Hepatocyte (in vitro differentiated cells): Measurements from ENCODE around the gene USP30. TPM values are rescaled to one million over a fixed set of nuclear protein-coding genes. Genes with fewer than 3 reads are reported as not detected.
"Not testable (repeated sequence)": the region's sequence is repeated elsewhere in the genome, so short reads cannot be mapped to it uniquely, and the experiment has no call there.

Source experiments
- DNase-seq: peaks from one replicate; pipeline ENCODE4 v3.0.0-alpha.2; 2016; ENCODE audit warnings: low spot score
- H2AFZ ChIP-seq: fragments of 200-600 bp; sonication (generic); 2 replicates; pipeline ENCODE4 v1.6.0; 2016; ENCODE audit warnings: antibody characterized with exemption, mild to moderate bottlenecking
- H3K27ac ChIP-seq: fragments of 200-600 bp; sonication (generic); 2 replicates; pipeline ENCODE4 v1.5.1; 2016; ENCODE audit warnings: mild to moderate bottlenecking
- H3K27me3 ChIP-seq: fragments of 200-600 bp; sonication (generic); 2 replicates; pipeline ENCODE4 v1.6.1; 2016
- H3K36me3 ChIP-seq: fragments of 200-600 bp; sonication (generic); replicated peaks from 2 replicates; pipeline ENCODE4 v1.5.1; 2016; ENCODE audit warnings: low read depth; ENCODE audit not compliant: insufficient read depth
- H3K4me1 ChIP-seq: fragments of 200-600 bp; sonication (generic); 2 replicates; pipeline ENCODE4 v1.5.1; 2016; ENCODE audit warnings: mild to moderate bottlenecking, moderate library complexity; ENCODE audit not compliant: insufficient read depth
- H3K4me2 ChIP-seq: fragments of 200-600 bp; sonication (generic); 2 replicates; pipeline ENCODE4 v1.6.0; 2016
- H3K4me3 ChIP-seq: fragments of 200-600 bp; sonication (generic); 2 replicates; pipeline ENCODE4 v1.5.1; 2016; ENCODE audit warnings: mild to moderate bottlenecking
- H3K79me2 ChIP-seq: fragments of 200-600 bp; sonication (generic); 2 replicates; pipeline ENCODE4 v1.6.0; 2017; ENCODE audit warnings: mild to moderate bottlenecking
- H3K9me2 ChIP-seq: fragments of 200-600 bp; sonication (generic); replicated peaks from 2 replicates; pipeline ENCODE4 v1.6.0; 2017; ENCODE audit warnings: mild to moderate bottlenecking; ENCODE audit not compliant: insufficient read depth
- H3K9me3 ChIP-seq: fragments of 200-600 bp; sonication (generic); 2 replicates; pipeline ENCODE4 v1.5.1; 2016; ENCODE audit warnings: low read depth, mild to moderate bottlenecking
- H4K20me1 ChIP-seq: fragments of 200-600 bp; sonication (generic); 2 replicates; pipeline ENCODE4 v1.6.0; 2016; ENCODE audit warnings: mild to moderate bottlenecking; ENCODE audit not compliant: insufficient read depth, poor library complexity, severe bottlenecking
- EZH2 ChIP-seq: fragments of 200-600 bp; sonication (generic); IDR thresholded peaks from 2 replicates; pipeline ENCODE4 v1.6.1; 2016; ENCODE audit warnings: antibody characterized with exemption, mild to moderate bottlenecking, borderline replicate concordance
- EZH2phosphoT487 ChIP-seq: fragments of 200-600 bp; sonication (generic); IDR thresholded peaks from one replicate; pipeline ENCODE4 v1.6.1; 2018; ENCODE audit warnings: antibody characterized with exemption, mild to moderate bottlenecking, low read depth, moderate library complexity; ENCODE audit not compliant: unreplicated experiment, severe bottlenecking
- WGBS: methylation state at CpG from one replicate; pipeline ENCODE4 v1.1.6; 2016; ENCODE audit warnings: low lambda C conversion rate; ENCODE audit errors: missing lambda C conversion rate; 5-methylcytosine and 5-hydroxymethylcytosine counted together
- polyA plus RNA-seq: library from polyadenylated mRNA; unstranded; fragments of >200 nt; fragmentation: Nextera tagmentation; extraction: Ambion mirVana; gene quantifications from 2 replicates; pipeline ENCODE4 v1.2.1, GENCODE V29; 2016
- total RNA-seq: library from RNA; depleted of rRNA; stranded (reverse); fragments of >200 nt; gene quantifications from 2 replicates; pipeline ENCODE4 v1.2.3, GENCODE V29; 2014
- TF ChIP-seq, protein P1 (sequence below): fragments of 200-600 bp; sonication (generic); IDR thresholded peaks from 2 replicates; pipeline ENCODE4 v1.5.1; 2016; ENCODE audit warnings: antibody characterized with exemption, mild to moderate bottlenecking; ENCODE audit not compliant: poor library complexity

The USP30 gene
- total and polyA plus RNA-seq, 2 experiments from 2014 or later = 12.5 to 13.8 TPM

DNA sequence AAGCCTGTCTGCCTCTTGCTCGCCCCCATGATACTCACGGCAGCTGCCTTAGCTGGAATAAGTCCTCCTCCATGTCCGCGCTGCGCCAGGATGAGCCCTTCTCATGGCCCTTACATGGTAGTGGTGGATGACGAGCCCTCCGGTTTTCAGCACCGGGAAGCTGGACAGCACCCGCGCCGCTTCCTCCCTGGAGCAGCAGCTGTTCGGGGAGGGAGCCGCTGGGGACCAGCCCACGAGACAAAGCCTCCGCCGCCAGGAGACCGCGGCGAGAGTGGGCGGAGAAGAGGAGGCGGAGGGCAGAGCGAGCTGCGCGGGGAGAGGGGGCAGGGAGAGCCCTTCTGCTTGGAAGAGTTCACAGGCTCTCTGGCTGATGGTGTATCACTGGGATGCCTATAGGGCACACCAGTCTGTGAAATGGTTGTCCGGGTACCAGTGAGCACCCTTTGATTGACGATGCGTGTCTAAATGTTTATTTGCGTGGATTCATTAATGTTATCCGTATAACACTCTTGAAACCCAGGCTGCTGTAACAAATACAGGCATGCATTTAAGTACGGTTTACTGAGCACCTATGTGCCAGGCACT is 31.5 kb upstream of the USP30 start, which contains the start of gene SVOP:
TSS of gene SVOP (minus strand) at position 273 of the 585 bp plus-strand sequence. CDS start at position 73, 200 bp downstream.
- 7% methylated on average over 27 of the region's 30 CpGs for WGBS
- Histone ChIP-seq H3K4me3 (no peak within 1 kb of the TSS), H2AFZ (no peak within 1 kb of the TSS)

DNA sequence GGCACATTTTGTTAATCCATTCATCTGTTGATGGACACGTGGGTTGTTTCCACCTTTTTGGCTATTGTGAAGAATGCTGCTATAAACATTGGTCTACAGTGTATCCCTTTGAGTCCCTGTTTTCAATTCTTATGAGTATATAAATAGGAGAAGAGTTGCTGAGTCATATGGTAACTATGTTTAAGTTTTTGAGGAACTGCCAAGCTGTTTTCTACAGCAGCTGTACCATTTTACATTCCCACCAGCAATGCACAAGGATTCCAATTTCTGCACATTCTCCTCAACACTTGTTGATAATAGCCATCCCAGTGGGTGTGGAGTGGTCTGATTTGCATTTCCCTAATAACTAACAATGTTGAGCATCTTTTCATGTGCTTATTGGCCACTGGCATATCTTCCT is 24.6 kb upstream of the USP30 start:
- Histone ChIP-seq H3K4me3 (no peak overlapping the region), H2AFZ (no peak overlapping the region), H4K20me1 (no peaks in the 10 kb centered on the region), H3K27me3 (no peaks in the 10 kb centered on the region), H3K9me3 (no peaks in the 10 kb centered on the region), H3K79me2 (no peaks in the 10 kb centered on the region), H3K27ac (no peak overlapping the region), H3K36me3 (no peaks in the 10 kb centered on the region), H3K9me2 (no peaks in the 10 kb centered on the region), H3K4me2 (no peak overlapping the region), H3K4me1 (no peaks in the 10 kb centered on the region)
- 36% methylated on average over 1 of the region's 1 CpG for WGBS
- DNase-seq = no peak
- TF ChIP-seq, protein P1, sequence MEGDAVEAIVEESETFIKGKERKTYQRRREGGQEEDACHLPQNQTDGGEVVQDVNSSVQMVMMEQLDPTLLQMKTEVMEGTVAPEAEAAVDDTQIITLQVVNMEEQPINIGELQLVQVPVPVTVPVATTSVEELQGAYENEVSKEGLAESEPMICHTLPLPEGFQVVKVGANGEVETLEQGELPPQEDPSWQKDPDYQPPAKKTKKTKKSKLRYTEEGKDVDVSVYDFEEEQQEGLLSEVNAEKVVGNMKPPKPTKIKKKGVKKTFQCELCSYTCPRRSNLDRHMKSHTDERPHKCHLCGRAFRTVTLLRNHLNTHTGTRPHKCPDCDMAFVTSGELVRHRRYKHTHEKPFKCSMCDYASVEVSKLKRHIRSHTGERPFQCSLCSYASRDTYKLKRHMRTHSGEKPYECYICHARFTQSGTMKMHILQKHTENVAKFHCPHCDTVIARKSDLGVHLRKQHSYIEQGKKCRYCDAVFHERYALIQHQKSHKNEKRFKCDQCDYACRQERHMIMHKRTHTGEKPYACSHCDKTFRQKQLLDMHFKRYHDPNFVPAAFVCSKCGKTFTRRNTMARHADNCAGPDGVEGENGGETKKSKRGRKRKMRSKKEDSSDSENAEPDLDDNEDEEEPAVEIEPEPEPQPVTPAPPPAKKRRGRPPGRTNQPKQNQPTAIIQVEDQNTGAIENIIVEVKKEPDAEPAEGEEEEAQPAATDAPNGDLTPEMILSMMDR = no peak
- TF ChIP-seq EZH2phosphoT487 = no peak
- TF ChIP-seq EZH2 = no peak

More for the DNA sequence above, 31.5 kb upstream of the USP30 start, which contains the start of gene SVOP:
- H3K4me2 ChIP-seq = peak within 1 kb of the TSS; percentile 72
- no peak within 1 kb of the TSS for H3K27ac ChIP-seq
- no peaks in the 10 kb centered on the region for H3K4me1 ChIP-seq
- peak; percentile 93 for DNase-seq
- H3K79me2 ChIP-seq = no peaks in the 10 kb centered on the region
- TF ChIP-seq EZH2phosphoT487 (no peak), EZH2 (no peak)
- TF ChIP-seq, protein P1 = no peak
- H4K20me1 ChIP-seq = no peaks in the 10 kb centered on the region
- no peaks in the 10 kb centered on the region for H3K27me3 ChIP-seq
- H3K36me3 ChIP-seq = no peaks in the 10 kb centered on the region
- no peaks in the 10 kb centered on the region for H3K9me2 ChIP-seq
- no peaks in the 10 kb centered on the region for H3K9me3 ChIP-seq

DNA sequence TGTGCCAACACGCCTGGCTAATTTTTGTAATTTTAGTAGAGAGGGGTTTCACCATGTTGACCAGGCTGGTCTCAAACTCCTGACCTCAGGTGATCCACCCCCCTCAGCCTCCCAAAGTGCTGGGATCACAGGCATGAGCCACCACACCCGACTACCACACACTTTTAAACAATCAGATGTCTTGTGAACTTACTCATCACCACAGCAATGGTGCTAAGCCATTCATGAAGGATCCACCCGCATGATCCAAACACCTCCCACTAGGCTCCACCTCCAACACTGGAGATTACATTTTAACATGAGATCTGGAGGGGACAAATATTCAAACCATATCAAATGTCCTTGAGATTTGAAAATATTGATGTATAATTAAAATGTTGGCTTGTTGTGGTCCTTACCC is 23.8 kb upstream of the USP30 start:
- H2AFZ ChIP-seq, H3K9me2 ChIP-seq, H3K27me3 ChIP-seq, H3K79me2 ChIP-seq, H3K9me3 ChIP-seq, H4K20me1 ChIP-seq, H3K4me3 ChIP-seq, H3K27ac ChIP-seq, DNase-seq, H3K4me1 ChIP-seq, H3K36me3 ChIP-seq, H3K4me2 ChIP-seq: not testable (repeated sequence)
- 79% methylated on average over 3 of the region's 3 CpGs for WGBS

DNA sequence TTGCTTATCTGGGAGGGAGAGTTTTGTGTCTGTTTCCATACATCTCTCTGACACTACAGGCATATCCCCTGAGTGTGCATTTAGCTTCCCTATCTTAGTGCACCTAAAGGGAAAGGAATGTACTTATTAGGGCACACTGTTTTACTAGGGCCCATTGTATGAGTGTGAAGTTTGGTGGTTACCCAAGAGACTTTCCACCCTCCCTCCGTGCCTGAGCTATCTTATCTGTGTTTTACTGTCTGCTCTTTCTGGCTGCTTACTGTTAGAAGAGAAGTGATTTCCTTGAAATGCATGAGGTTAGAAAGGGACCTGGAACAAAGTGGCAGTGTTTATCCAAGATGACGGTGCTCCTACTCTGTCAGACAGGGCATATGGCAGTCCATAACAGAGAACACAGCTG is 23.0 kb upstream of the USP30 start:
- Histone ChIP-seq H3K27me3 (no peaks in the 10 kb centered on the region), H3K36me3 (no peaks in the 10 kb centered on the region), H4K20me1 (no peaks in the 10 kb centered on the region), H3K4me2 (peak overlapping the region; percentile 2), H3K27ac (peak overlapping the region; percentile 30), H3K4me3 (no peak overlapping the region), H3K9me2 (no peaks in the 10 kb centered on the region), H3K9me3 (no peaks in the 10 kb centered on the region), H2AFZ (no peak overlapping the region), H3K79me2 (no peaks in the 10 kb centered on the region), H3K4me1 (no peaks in the 10 kb centered on the region)
- peak; percentile 19 for DNase-seq
- TF ChIP-seq, protein P1 = no peak
- TF ChIP-seq EZH2phosphoT487 (no peak), EZH2 (no peak)
- 14% methylated on average over 2 of the region's 2 CpGs for WGBS
